Activated CD4-positive, alpha-beta T cell treated with anti-CD3 and anti-CD28 coated beads for 48 hours (primary cell): ENCODE results near the gene CPT1C.
"Not testable (repeated sequence)": the region's sequence is repeated elsewhere in the genome, so short reads cannot be mapped to it uniquely, and the experiment has no call there.

ENCODE experiments used
- DNase-seq: peaks from one replicate; pipeline ENCODE4 v3.0.0-alpha.2; 2020

Gene CPT1C

DNA sequence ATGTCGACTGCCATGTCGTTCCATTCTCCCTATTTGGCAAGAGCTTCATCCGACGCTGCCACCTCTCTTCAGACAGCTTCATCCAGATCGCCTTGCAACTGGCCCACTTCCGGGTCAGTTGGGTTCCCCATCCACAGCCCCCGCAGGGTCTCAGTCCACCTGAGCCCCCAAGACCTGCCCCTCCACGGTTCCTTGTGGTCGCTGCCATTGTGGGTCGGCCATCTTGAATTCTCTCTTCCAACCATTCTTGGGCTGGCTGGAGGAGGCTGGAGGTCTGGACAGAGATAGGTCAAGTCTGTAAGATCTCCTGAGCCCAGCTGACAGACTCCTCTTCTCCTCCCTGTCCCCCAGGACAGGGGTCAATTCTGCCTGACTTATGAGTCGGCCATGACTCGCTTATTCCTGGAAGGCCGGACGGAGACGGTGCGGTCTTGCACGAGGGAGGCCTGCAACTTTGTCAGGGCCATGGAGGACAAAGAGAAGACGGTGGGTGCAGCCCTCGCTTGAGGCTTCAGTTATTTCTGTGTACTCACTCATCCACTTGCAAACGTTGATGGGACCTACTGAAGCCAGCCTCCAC, 19.5 kb downstream of the CPT1C start:
- DNase-seq = no peak

- DNase-seq = no peak
These were observed 21.5 kb downstream of the CPT1C start for GRCh38 chr19:49712397-49712859.

- no peak for DNase-seq
These were observed 22.4 kb downstream of the CPT1C start for GRCh38 chr19:49713236-49713845.

DNA sequence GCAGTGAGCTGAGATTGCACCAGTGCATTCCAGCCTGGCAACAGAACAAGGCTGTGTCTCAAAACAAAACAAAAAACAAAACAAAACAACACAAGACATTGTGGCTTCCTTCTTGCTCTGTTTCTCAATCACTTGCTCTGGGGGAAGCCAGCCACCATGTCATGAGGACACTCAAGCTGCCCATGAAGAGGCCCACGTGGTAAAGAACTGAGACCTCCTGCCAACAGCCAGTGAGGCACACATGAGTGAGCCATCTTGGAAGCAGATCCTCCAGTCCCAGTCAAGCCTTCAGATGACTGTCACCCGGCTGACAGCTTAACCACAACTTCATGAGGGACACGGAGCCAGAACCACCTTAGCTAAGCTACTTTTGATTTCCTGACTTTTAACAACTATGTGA, 25.2 kb downstream of the CPT1C start:
- no peak for DNase-seq

GRCh38 chr19:49718511-49718910, 27.6 kb downstream of the CPT1C start:
- no peak for DNase-seq

DNA sequence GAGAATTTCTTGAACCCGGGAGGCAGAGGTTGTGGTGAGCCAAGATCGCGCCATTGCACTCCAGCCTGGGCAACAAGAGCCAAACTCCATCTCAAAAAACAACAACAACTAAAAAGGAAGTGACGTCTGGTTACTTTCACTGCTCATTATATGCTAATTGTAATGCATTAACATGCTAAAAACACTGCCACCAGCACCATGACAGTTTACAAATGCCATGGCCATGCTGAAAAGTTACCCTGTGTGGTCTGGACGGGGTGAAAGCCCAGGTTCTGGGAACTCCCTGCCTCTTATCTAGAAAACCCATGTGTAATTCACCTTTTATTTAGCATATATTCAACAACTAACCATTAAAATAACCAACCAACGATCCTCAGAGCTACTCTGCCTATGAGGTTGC, 28.1 kb downstream of the CPT1C start:
- no peak for DNase-seq

- DNase-seq = not testable (repeated sequence)
These were observed 28.5 kb downstream of the CPT1C start for GRCh38 chr19:49719420-49719819.

DNA sequence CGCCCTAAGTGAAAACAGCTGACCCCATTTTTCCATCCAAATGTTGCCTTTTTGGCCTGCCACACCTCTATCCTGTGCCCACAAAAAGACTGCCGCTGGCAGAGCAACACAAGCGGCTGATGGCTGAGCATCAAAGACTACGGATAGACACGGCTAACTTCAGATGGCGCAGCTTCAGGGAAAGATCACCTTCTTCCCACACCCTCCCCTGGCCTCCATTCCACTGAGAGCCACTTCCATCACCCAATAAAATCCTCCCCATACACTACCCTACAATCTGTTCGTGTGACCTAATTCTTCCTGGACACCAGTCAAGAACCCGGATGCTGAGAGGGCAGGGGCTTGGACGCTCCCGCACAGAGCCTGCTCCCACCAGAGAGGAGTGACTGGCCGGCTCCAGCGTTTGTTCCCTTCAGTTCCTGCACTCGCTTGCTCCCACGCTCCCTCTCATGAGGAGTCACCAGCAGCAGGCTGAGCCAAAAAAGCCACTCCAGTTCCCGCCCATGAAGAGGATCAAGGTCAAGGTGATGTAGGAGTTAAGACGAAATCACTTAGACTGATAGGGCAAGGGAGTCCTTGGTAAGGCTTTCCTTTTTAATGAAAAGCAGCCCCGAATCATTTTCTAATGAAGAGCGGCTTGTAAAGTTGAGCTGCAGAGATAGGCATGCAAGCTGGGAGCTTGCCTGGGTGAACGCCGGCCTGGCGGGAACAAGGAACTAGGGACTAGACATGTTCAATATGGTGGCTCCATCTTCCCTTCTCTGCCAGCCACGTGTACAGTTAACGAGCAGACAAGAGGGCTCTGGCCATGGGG, 36.5 kb downstream of the CPT1C start:
- DNase-seq = no peak

DNA sequence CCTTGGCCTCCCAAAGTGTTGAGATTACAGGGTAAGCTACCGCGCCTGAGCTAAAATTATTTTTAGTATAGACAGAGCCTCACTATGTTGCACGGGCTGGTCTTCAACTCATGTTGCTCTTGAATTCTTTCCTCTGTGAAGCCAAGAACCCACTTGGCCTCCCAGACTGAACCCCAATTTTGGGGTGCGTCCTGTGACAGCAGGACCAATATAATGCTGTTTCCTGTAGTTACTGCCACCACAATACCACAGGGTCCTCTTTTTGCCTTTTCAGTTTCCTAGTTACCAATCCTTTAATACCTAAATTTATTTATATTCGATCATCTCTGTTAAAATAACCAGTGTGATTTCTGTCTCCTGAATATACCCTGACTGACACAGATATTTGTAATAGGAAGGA, 39.2 kb downstream of the CPT1C start:
- DNase-seq = no peak

GRCh38 chr19:49738268-49738667, 47.4 kb downstream of the CPT1C start:
- DNase-seq = no peak

- DNase-seq = no peak
These were observed 48.2 kb downstream of the CPT1C start for GRCh38 chr19:49739098-49739497.

GRCh38 chr19:49739933-49740332, 49.0 kb downstream of the CPT1C start:
- DNase-seq = no peak

- no peak for DNase-seq
These were observed 50.4 kb downstream of the CPT1C start for GRCh38 chr19:49741210-49741844.

DNA sequence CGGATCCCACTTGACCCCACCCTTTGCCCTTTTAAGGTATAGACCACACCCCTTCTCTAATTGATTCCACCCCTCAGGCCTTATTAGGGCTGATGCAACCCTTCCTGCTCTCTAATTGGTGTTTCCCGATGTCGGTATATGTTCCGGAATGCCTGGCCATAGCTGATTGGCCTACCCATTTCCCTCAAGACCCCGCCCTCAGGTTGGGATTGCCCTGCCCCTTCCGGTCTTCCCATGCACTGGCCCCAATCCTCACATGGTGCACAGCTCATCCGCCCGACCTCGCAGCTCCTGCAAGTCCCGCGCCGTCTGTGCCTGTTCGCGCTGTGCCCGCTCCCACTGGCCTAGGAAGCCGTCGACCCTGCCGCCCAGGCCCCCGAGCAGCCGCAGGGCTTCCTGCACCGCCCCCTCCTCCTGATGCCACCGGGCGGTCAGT, 54.0 kb downstream of the CPT1C start:
- no peak for DNase-seq

DNA sequence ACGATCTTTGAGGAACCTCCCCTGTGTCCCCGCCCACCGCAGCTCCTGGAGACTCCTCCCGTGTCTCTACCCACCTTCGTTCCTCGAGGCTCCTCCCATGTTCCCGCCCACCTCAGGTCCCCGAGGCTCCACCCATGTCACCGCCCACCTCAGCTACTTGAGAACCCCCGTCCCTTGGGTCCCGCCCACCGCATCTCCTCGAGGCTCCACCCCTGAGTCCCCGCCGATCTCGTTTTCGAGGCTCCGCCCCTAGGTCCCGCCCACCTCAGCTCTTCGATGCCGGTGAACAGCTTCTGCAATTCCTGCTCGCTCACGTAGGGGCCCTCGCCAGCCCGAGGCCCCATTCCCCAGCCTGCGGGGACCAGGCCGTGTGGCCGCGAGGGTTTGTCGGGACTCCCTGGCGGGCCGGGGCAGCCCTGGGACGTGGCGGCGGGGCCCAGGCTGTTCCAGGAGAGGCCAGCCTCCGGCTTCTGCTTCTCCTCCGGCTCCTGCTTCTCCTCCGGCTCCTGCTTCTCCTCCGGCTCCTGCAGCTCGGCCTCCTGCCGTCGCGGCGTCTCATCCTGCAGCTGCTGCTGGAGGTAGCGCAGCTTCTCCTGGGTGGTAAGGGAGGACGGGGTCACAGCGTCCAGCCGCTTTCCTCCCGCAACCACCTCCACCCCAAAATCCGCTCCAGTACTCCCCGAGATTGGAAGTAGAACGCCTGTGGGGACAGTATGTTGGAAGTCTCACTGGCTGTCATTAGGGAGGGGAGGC, 55.5 kb downstream of the CPT1C start:
- peak; percentile 85 for DNase-seq

DNA sequence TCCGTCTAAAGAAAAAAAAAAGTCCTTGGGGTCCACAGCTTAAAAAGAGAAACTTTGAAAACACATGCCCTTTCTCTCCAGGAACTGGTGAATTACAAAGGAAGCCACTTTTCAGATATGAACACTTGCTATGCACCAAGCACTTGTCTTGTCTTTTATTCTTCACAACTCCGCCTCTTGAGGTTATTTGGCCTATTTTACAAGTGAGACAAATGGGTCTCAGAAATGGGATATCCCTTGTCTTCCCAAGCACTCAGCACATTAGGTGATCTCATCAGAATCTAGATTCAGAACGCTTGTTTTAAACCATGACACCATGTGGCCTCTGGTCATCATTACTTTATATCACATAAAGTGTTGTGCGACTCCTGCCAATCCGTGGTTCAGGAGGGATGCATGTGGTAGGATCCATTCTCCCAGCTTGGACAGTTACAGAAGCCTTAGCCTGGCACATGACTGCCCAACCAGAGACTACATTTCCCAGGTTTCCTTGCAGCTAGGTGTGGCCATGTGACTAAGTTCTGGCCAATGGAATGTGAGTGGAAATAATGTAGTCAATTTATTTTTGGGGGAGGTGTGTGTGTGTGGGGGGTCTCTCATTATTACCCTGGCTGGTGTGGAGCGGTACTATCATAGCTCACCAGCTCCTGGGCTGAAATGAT, 58.3 kb downstream of the CPT1C start:
- DNase-seq = no peak

GRCh38 chr19:49749771-49750170, 58.9 kb downstream of the CPT1C start:
- DNase-seq = no peak

- no peak for DNase-seq
These were observed 61.8 kb downstream of the CPT1C start for GRCh38 chr19:49752701-49753100.

GRCh38 chr19:49755956-49756355, 65.0 kb downstream of the CPT1C start:
- DNase-seq = no peak

- DNase-seq = no peak
These were observed 67.4 kb downstream of the CPT1C start for GRCh38 chr19:49758292-49758691.

DNA sequence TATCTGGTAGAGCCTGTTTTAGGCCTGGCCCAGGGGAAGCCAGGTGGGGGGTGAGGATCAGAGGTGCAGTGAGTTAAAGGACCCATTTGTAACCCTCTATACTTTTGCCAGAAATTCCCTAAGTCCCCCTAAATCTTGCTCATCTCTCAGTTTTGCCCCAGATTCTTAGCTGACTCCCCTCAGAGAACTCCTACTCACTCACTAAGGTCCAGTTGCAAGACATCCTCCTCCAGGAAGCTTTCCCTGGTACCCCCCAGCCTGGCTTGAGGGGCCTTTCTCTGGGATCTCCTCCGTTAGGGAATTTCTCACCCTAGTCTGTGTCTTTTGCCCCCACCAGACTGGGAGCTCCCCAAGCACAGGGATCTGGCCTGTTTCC, 70.3 kb downstream of the CPT1C start:
- DNase-seq = no peak

DNA sequence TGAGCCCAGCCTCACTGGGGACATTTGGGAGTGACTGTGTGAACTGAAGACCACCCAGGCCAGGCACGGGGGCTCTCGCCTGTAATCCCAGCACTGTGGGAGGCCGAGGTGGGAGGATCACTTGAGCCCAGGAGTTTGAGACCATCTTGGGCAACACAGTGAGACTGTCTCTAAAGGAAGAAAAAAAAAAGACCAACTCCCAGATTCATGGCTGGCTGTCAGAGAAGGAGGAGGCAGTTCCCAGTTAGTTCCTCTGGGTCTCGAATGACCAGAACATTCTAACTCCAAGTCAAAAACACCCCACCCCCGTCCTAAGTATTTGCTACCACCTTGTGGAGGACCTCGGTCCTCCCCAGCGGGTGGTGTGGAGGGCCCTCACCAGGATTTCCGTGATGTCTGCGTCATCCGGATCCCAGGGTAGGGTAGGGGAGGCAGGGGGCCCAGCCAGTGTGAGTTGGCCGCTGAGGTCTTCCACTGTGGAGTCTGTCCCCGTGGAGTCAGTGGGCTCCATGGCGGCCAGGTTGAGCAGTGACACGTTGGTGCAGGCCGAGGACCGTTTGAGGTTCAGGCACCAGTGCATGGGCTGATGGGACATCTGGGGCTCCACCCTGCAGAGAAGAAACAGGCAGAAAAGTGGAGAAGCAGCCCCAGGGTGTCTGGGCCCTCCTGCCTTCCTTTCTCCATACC, 70.9 kb downstream of the CPT1C start:
- DNase-seq = peak; percentile 18
